AG04450 (cell line): ENCODE data around the gene PKN2. TPM values are rescaled to one million over a fixed set of nuclear protein-coding genes. Genes with fewer than 3 reads are reported as not detected.

ENCODE experiments used
- CTCF ChIA-PET: fragments of 300-600, 350-600 bp; formaldehyde crosslinking; extraction: SDS; loops from one replicate; lab custom pipeline; 2022; ENCODE audit warnings: antibody characterized with exemption, inconsistent platforms; lab: Charles Lee
- POLR2A ChIA-PET: fragments of 350-600 bp; formaldehyde crosslinking; extraction: SDS; loops from one replicate; lab custom pipeline; 2021; ENCODE audit warnings: antibody characterized with exemption, inconsistent platforms; lab: Yijun Ruan, JAX
- DNase-seq: peaks from one replicate; pipeline ENCODE4 v3.0.0-alpha.2; 2011; ENCODE audit warnings: low read depth, low spot score
- H3K27ac ChIP-seq: one replicate; pipeline ENCODE4 v1.5.1; 2012; ENCODE audit warnings: low read depth, low read length, control low read depth
- H3K27me3 ChIP-seq: one replicate; pipeline ENCODE4 v1.6.0; 2012; ENCODE audit warnings: low read length; ENCODE audit not compliant: control insufficient read depth, insufficient read depth
- H3K4me3 ChIP-seq: 2 replicates; pipeline ENCODE4 v1.5.1; 2011; ENCODE audit warnings: mild to moderate bottlenecking, low read depth, low read length, control low read depth
- H3K9me3 ChIP-seq: 2 replicates; pipeline ENCODE4 v1.5.1; 2012; ENCODE audit warnings: low read length; ENCODE audit not compliant: control insufficient read depth, insufficient read depth
- CTCF ChIP-seq: IDR thresholded peaks from 2 replicates; pipeline ENCODE4 v1.5.1; 2011; ENCODE audit warnings: low read depth, low read length, control low read depth, inconsistent platforms
- polyA plus RNA-seq: library from polyadenylated mRNA; depleted of rRNA; stranded (reverse); fragments of >200 nt; gene quantifications from 2 replicates; pipeline ENCODE4 v1.2.3, GENCODE V29; 2011

Gene PKN2
- polyA plus RNA-seq, 1 experiment = 35.9 TPM

GRCh38 chr1:88729297-88729696 is 45.2 kb downstream of the PKN2 start:
- POLR2A ChIA-PET = no interaction called here
- no peaks in the 10 kb centered on the region for H3K27me3 ChIP-seq
- no peaks in the 10 kb centered on the region for H3K9me3 ChIP-seq
- CTCF ChIA-PET = interaction anchor here (1.9 kb wide), 1 partner anchor 148 kb away, joined by 16 read pairs; no protein-coding TSS in a partner anchor
- no peak for TF ChIP-seq CTCF
- H3K4me3 ChIP-seq = no peak overlapping the region
- H3K27ac ChIP-seq = no peak overlapping the region
- DNase-seq = no peak

- H3K9me3 ChIP-seq = peaks cover 3% of the 10 kb centered on the region; the same call in 1 of the 2 replicates
- no peak for DNase-seq
- CTCF ChIA-PET = interaction anchor here (0.6 to 1.9 kb wide), 2 partner anchors 25 to 147 kb away, joined by 4 to 16 read pairs; no protein-coding TSS in a partner anchor
- POLR2A ChIA-PET = no interaction called here
- H3K27ac ChIP-seq = no peak overlapping the region
- no peaks in the 10 kb centered on the region for H3K27me3 ChIP-seq
- no peak overlapping the region for H3K4me3 ChIP-seq
- TF ChIP-seq CTCF = no peak
Observed at GRCh38 chr1:88730132-88730675, 46.1 kb downstream of the PKN2 start.

- ChIA-PET CTCF (interaction anchor here (1.3 kb wide), 1 partner anchor 83 kb away, joined by 3 read pairs; no protein-coding TSS in a partner anchor), POLR2A (interaction anchor here (0.6 to 1.0 kb wide), 2 partner anchors 46 to 47 kb away, joined by 5 to 9 read pairs; partner anchors contain the start of gene PKN2)
- Histone ChIP-seq H3K4me3 (peak overlapping the region; percentile 3), H3K27me3 (no peaks in the 10 kb centered on the region), H3K9me3 (peaks cover 3% of the 10 kb centered on the region; the same call in 1 of the 2 replicates), H3K27ac (no peak overlapping the region)
- no peak for DNase-seq
- TF ChIP-seq CTCF = no peak
Observed at GRCh38 chr1:88730995-88731394, 46.9 kb downstream of the PKN2 start.

- POLR2A ChIA-PET = interaction anchor here (0.6 to 1.0 kb wide), 3 partner anchors 23 to 48 kb away, joined by 3 to 9 read pairs (median 5); partner anchors contain the start of gene PKN2
- no peak overlapping the region for H3K27ac ChIP-seq
Observed at GRCh38 chr1:88731475-88732269, 47.6 kb downstream of the PKN2 start.

More at GRCh38 chr1:88731475-88732269, 47.6 kb downstream of the PKN2 start:
- peaks cover 3% of the 10 kb centered on the region; the same call in 1 of the 2 replicates for H3K9me3 ChIP-seq
- no peaks in the 10 kb centered on the region for H3K27me3 ChIP-seq
- no peak for TF ChIP-seq CTCF
- CTCF ChIA-PET = interaction anchor here (1.3 kb wide), 1 partner anchor 82 kb away, joined by 3 read pairs; no protein-coding TSS in a partner anchor
- H3K4me3 ChIP-seq = peak overlapping the region; percentile 34
- peak; percentile 82 for DNase-seq
